Measurements from ENCODE around the gene GRAP2. TPM values are rescaled to one million over a fixed set of nuclear protein-coding genes. Genes with fewer than 3 reads are reported as not detected.

GRAP2 gene
- total RNA-seq, 1 experiment from 2014 or later: not detected

- Histone ChIP-seq H3K27ac (ENCODE audit: low read length) (no peak overlapping the region), H3K9me3 (ENCODE audit: low read length) (no peaks in the 10 kb centered on the region), H3F3A (ENCODE audit: low read length, unreplicated experiment) (no peaks in the 10 kb centered on the region), H2AFZ (ENCODE audit: low read length) (no peak overlapping the region), H3K36me3 (ENCODE audit: low read depth, low read length) (no peaks in the 10 kb centered on the region), H3K27me3 (ENCODE audit: low read length) (no peaks in the 10 kb centered on the region), H3K4me3 (ENCODE audit: low read length) (no peak overlapping the region), H4K20me1 (ENCODE audit: low read length) (no peaks in the 10 kb centered on the region), H3K79me2 (ENCODE audit: low read length) (no peaks in the 10 kb centered on the region), H3K4me2 (ENCODE audit: low read length) (no peak overlapping the region), H3K9me2 (replicated peaks; ENCODE audit: low read length) (no peaks in the 10 kb centered on the region), H3K9ac (ENCODE audit: low read length) (no peak overlapping the region), H3K4me1 (ENCODE audit: insufficient read depth, low read length) (no peaks in the 10 kb centered on the region)
- ChIA-PET CTCF (no interaction called here), POLR2A (ENCODE audit: unreplicated experiment) (no interaction called here)
- ATAC-seq (no peak), DNase-seq (no peak)
- intact Hi-C loops (cut with micrococcal nuclease): loop anchor here (5.0 kb wide), 1 partner anchor 490 kb away; the partner anchor contains the start of gene RPS19BP1
- BruUV-seq (replicated peaks): no TSS peak
- no peak for TF ChIP-seq EZH2phosphoT487 (IDR thresholded peaks at IDR 0.05; ENCODE audit: borderline replicate concordance, low read length)
- no peak for TF ChIP-seq EZH2 (IDR thresholded peaks at IDR 0.05; ENCODE audit: low read length, unreplicated experiment)
- TF ChIP-seq CTCF (conservative IDR thresholded peaks at IDR 0.05; ENCODE audit: low read depth, low read length): no peak
These were observed 121.8 kb downstream of the GRAP2 start for GRCh38 chr22:40022536-40023240.

Other genes starting within 250 kb of the GRAP2 start
- gene ENTHD1, start 7.3 kb upstream of the GRAP2 start, total RNA-seq (2014; rRNA removed): not detected in 2 replicates
- not detected in 2 replicates for gene TMA7B, start 59.3 kb downstream of the GRAP2 start, total RNA-seq (2014; rRNA removed)
- gene FAM83F, start 93.9 kb downstream of the GRAP2 start, total RNA-seq (2014; rRNA removed): 5.5 and 9.2 TPM in 2 replicates

All from PC-3 (cell line).